HG02852 (cell line): ENCODE data around the gene DEFB121.
"Not testable (repeated sequence)": the region's sequence is repeated elsewhere in the genome, so short reads cannot be mapped to it uniquely, and the experiment has no call there.

Experiments
- ATAC-seq: cut with Tn5 transposase; IDR thresholded peaks from one replicate; pipeline ENCODE4 v1.9.1; 2021; ENCODE audit warnings: mild to moderate bottlenecking, moderate library complexity; ENCODE audit not compliant: unreplicated experiment

DEFB121 gene

DNA sequence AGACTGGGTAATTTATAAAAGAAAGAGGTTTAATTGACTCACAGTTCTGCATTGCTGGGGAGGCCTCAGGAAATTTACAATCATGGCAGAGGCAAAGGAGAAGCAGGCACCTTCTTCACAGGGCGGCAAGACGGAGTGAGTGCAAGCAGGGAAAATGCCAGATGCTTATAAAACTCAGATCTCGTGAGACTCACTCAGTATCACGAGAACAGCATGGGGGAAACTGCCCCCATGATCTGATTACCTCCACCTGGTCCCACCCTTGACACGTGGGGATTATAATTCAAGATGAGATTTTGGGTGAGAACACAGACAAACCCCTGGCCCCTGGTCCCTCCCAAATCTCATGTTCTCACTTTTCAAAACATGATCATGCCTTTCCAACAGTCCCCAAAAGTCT is 41.7 kb downstream of the DEFB121 start:
- ATAC-seq: not testable (repeated sequence)

DNA sequence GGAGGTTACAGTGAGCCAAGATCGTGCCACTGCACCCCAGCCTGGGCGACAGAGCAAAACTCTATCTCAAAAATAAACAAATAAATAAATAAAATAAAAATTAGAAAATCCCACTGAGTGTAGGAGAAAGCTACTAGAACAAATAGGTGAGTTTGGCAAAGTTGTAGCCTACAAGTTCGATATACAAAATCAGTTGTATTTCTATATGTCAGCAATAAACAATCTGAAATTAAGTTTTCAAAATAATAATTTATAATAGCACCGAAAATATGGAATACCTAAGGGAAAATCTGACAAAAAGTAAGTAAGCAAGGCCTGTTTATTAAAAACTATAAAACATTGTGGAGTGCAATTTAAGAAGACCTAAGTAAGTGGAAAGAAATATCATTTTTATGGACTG is 42.7 kb downstream of the DEFB121 start:
- no peak for ATAC-seq

DNA sequence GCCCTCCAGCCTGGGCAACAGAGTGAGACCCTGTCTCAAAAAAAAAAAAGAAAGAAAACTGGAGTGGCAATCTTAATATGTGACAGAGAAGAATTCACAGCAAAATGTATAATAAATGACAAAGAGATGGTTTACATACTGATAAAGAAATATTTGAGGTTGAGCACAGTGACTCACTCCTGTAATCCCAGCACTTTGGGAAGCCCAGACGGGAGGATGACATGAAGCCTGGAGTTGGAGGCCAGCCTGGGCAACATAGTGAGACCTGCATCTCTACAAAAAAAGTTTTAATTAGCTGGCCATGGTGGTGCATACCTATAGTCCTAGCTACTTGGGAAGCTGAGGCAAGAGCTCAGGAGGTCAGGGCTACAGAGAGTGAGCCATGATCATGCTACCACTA is 50.0 kb downstream of the DEFB121 start:
- no peak for ATAC-seq
